ENCODE measurements around the gene ZNF664. TPM values are rescaled to one million over a fixed set of nuclear protein-coding genes. Genes with fewer than 3 reads are reported as not detected.
A peak's percentile ranks its signal among the peaks of the same experiment; 100 is the strongest.

The ZNF664 gene
- total RNA-seq, 6 donors from 2014 or later: 49.1 to 112 (median 91.8) TPM

- ATAC-seq (ENCODE audit: low FRiP score in 2 of 2) (peak; percentile 78 to 87), DNase-seq (peak in 1 of 2 donors; percentile 72)
- no peak overlapping the region for H3K4me3 ChIP-seq
- H3K9me3 ChIP-seq: no peaks in the 10 kb centered on the region
- H3K27me3 ChIP-seq: no peaks in the 10 kb centered on the region
- 6 to 12% methylated on average over 10 of the region's 10 CpGs for WGBS, 2 donors
- TF ChIP-seq EP300 (IDR thresholded peaks at IDR 0.05) (no peak), POLR2A (IDR thresholded peaks at IDR 0.05) (no peak), POLR2AphosphoS5 (IDR thresholded peaks at IDR 0.05) (no peak), CTCF (IDR thresholded peaks at IDR 0.05) (peak; percentile 20 to 75 (median 54))
- peaks cover 4 to 11% (median 8%) of the 10 kb centered on the region in 4 donors for H3K4me1 ChIP-seq
- no peak overlapping the region for H3K27ac ChIP-seq
- no peaks in the 10 kb centered on the region for H3K36me3 ChIP-seq
Measured at GRCh38 chr12:124053851-124054250, 80.8 kb downstream of the ZNF664 start.

GRCh38 chr12:124055066-124055465 lies 82.1 kb downstream of the ZNF664 start:
- Histone ChIP-seq H3K27me3 (no peaks in the 10 kb centered on the region), H3K36me3 (no peaks in the 10 kb centered on the region), H3K27ac (no peak overlapping the region), H3K9me3 (no peaks in the 10 kb centered on the region), H3K4me1 (peaks cover 4 to 11% (median 8%) of the 10 kb centered on the region in 4 donors), H3K4me3 (no peak overlapping the region)
- no peak for TF ChIP-seq CTCF (IDR thresholded peaks at IDR 0.05)
- no peak for TF ChIP-seq EP300 (IDR thresholded peaks at IDR 0.05)
- no peak for TF ChIP-seq POLR2A (IDR thresholded peaks at IDR 0.05)
- no peak for TF ChIP-seq POLR2AphosphoS5 (IDR thresholded peaks at IDR 0.05)
- DNase-seq: no peak
- ATAC-seq (ENCODE audit: low FRiP score in 2 of 2): no peak
- WGBS, 2 donors: 65 to 95% methylated on average over 1 of the region's 1 CpG

- H3K4me1 ChIP-seq: peaks cover 4 to 11% (median 8%) of the 10 kb centered on the region in 4 donors
- DNase-seq (no peak), ATAC-seq (ENCODE audit: low FRiP score in 2 of 2) (no peak)
- no peaks in the 10 kb centered on the region for H3K36me3 ChIP-seq
- TF ChIP-seq EP300 (IDR thresholded peaks at IDR 0.05): no peak
- no peak for TF ChIP-seq POLR2AphosphoS5 (IDR thresholded peaks at IDR 0.05)
- no peak for TF ChIP-seq CTCF (IDR thresholded peaks at IDR 0.05)
- no peak for TF ChIP-seq POLR2A (IDR thresholded peaks at IDR 0.05)
- no peak overlapping the region for H3K27ac ChIP-seq
- 86 to 94% methylated on average over 2 of the region's 2 CpGs for WGBS, 2 donors
- H3K9me3 ChIP-seq: no peaks in the 10 kb centered on the region
- H3K4me3 ChIP-seq: no peak overlapping the region
- H3K27me3 ChIP-seq: no peaks in the 10 kb centered on the region
Measured at GRCh38 chr12:124057691-124058090, 84.7 kb downstream of the ZNF664 start.

GRCh38 chr12:124059752-124060151 lies 86.7 kb downstream of the ZNF664 start:
- DNase-seq (no peak), ATAC-seq (ENCODE audit: low FRiP score in 2 of 2) (no peak)
- Histone ChIP-seq H3K36me3 (no peaks in the 10 kb centered on the region), H3K4me1 (no peaks in the 10 kb centered on the region), H3K9me3 (no peaks in the 10 kb centered on the region), H3K27ac (no peak overlapping the region), H3K27me3 (no peaks in the 10 kb centered on the region), H3K4me3 (no peak overlapping the region)
- WGBS, 2 donors: 91 to 93% methylated on average over 3 of the region's 3 CpGs
- TF ChIP-seq EP300 (IDR thresholded peaks at IDR 0.05) (no peak), CTCF (IDR thresholded peaks at IDR 0.05) (no peak), POLR2AphosphoS5 (IDR thresholded peaks at IDR 0.05) (no peak), POLR2A (IDR thresholded peaks at IDR 0.05) (no peak)

Small RNAs within 50 kb of the gene (small RNA-seq; reads per million reads assigned to genes)
- gene AC068790.4 (0 reads per million in 4 donors), gene AC068790.6 (0 reads per million in 4 donors)

Other genes with a start within 250 kb of the ZNF664 start
- 10 to 100 TPM in 2 of 6 donors, 1 to 10 TPM in 3, under 1 TPM in 1; 0.31 to 46.0 (median 8.3) TPM for gene DNAH10, start 210.9 kb upstream of the ZNF664 start, total RNA-seq
- 10 to 100 TPM; 33.8 to 48.9 (median 43.7) TPM for gene CCDC92, start 384 bp upstream of the ZNF664 start, total RNA-seq

All from upper lobe of left lung (tissue), 6 donors.